ENCODE results near the gene GATA6. TPM values are rescaled to one million over a fixed set of nuclear protein-coding genes. Genes with fewer than 3 reads are reported as not detected.

Gene GATA6
- total and polyA plus RNA-seq, 10 of the 15 experiments (the other 5 are each of a cell fraction or from before 2014, with no cell fraction given) = 0.04 to 0.05 TPM; not detected in 8

DNA sequence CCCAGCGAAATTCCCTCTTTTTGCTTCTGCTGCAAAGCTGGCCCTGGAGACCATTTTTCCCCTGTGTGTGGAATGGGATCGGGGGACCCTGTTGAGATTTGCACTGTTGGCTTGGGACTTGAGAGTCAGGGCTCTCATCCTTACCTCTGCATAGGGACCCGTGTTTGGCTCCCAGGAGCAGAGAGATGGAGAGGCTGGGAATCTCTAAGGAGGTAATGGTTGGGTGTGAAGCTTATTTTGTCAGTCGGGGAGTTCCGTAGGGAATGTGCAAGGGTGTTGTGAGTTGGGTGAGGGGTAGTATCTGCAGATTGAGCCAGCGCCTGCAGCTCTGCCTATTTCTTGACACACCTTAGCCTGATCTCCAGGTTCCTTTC, 4.5 kb downstream of the GATA6 start:
- no peaks in the 10 kb centered on the region for H3K79me2 ChIP-seq (ENCODE audit: control insufficient read depth, insufficient read depth, low read length)
- ChIA-PET RAD21 (ENCODE audit: unreplicated experiment) (no interaction called here), SMC1A (ENCODE audit: uncharacterized antibody, unreplicated experiment) (no interaction called here), CTCF (no interaction called here), POLR2A (no interaction called here)
- no peak for FAIRE-seq
- intact Hi-C loops (cut with micrococcal nuclease; ENCODE audit: unreplicated experiment) = no loop called here
- in situ Hi-C loops (cut with MboI) = no loop called here
- H3K9ac ChIP-seq (ENCODE audit: control insufficient read depth, insufficient read depth, low read length) = no peak overlapping the region
- no peak for DNase-seq (ENCODE audit: low read depth, low spot score)
- no peak overlapping the region for H3K4me2 ChIP-seq (ENCODE audit: control insufficient read depth, insufficient read depth)
- no peaks in the 10 kb centered on the region for H3K4me1 ChIP-seq (ENCODE audit: control insufficient read depth, insufficient read depth, low read length)
- H3K36me3 ChIP-seq (ENCODE audit: control insufficient read depth in 2 of 2, insufficient read depth in 2 of 2, low read length in 1 of 2) = no peaks in the 10 kb centered on the region
- no peak for ATAC-seq
- H3K27ac ChIP-seq (ENCODE audit: control insufficient read depth, insufficient read depth) = no peak overlapping the region
- no TSS peak for BruUV-seq (replicated peaks)
- WGBS (ENCODE audit: insufficient coverage, insufficient replicate concordance, low lambda C conversion rate, missing lambda C conversion rate) = 38% methylated on average over 6 of the region's 6 CpGs
- H3K9me3 ChIP-seq (replicated peaks; ENCODE audit: control insufficient read depth, insufficient read depth, low read length) = no peaks in the 10 kb centered on the region
- peaks cover 10 to 11% of the 10 kb centered on the region in 2 experiments for H3K27me3 ChIP-seq (replicated peaks in 1 of 2; ENCODE audit: control insufficient read depth in 2 of 2, insufficient read depth in 2 of 2, low read length in 1 of 2)
- H2AFZ ChIP-seq (ENCODE audit: control insufficient read depth, low read depth, low read length) = no peak overlapping the region
- no peaks in the 10 kb centered on the region for H4K20me1 ChIP-seq (ENCODE audit: control insufficient read depth, insufficient read depth)
- H3K4me3 ChIP-seq = no peak overlapping the region
- TF ChIP-seq NBN (IDR thresholded peaks at IDR 0.05) (no peak), YBX1 (IDR thresholded peaks at IDR 0.05) (no peak), IRF3 (IDR thresholded peaks at IDR 0.05) (no peak), CBFB (IDR thresholded peaks at IDR 0.05; ENCODE audit: low read depth) (no peak), SIX5 (IDR thresholded peaks at IDR 0.05; ENCODE audit: low read depth, low read length, severe bottlenecking) (no peak), NFYB (IDR thresholded peaks at IDR 0.05; ENCODE audit: insufficient read depth, low read depth, low read length) (no peak), IRF5 (IDR thresholded peaks at IDR 0.05; ENCODE audit: borderline replicate concordance) (no peak), CTCF (IDR thresholded peaks at IDR 0.05 in 2 of 3, conservative IDR thresholded peaks at IDR 0.05 in 1 of 3; ENCODE audit: control insufficient read depth in 2 of 3, extremely low read depth in 1 of 3, insufficient read depth in 1 of 3, low read depth in 3 of 3, low read length in 3 of 3) (no peak), NR2C2 (IDR thresholded peaks at IDR 0.05; ENCODE audit: borderline replicate concordance, control insufficient read depth, insufficient read length, low read depth) (no peak), IKZF1 (conservative IDR thresholded peaks at IDR 0.05) (no peak), MEF2B (IDR thresholded peaks at IDR 0.05; ENCODE audit: partially characterized antibody, poor library complexity, severe bottlenecking) (no peak)
- TF ChIP-seq, protein P1, sequence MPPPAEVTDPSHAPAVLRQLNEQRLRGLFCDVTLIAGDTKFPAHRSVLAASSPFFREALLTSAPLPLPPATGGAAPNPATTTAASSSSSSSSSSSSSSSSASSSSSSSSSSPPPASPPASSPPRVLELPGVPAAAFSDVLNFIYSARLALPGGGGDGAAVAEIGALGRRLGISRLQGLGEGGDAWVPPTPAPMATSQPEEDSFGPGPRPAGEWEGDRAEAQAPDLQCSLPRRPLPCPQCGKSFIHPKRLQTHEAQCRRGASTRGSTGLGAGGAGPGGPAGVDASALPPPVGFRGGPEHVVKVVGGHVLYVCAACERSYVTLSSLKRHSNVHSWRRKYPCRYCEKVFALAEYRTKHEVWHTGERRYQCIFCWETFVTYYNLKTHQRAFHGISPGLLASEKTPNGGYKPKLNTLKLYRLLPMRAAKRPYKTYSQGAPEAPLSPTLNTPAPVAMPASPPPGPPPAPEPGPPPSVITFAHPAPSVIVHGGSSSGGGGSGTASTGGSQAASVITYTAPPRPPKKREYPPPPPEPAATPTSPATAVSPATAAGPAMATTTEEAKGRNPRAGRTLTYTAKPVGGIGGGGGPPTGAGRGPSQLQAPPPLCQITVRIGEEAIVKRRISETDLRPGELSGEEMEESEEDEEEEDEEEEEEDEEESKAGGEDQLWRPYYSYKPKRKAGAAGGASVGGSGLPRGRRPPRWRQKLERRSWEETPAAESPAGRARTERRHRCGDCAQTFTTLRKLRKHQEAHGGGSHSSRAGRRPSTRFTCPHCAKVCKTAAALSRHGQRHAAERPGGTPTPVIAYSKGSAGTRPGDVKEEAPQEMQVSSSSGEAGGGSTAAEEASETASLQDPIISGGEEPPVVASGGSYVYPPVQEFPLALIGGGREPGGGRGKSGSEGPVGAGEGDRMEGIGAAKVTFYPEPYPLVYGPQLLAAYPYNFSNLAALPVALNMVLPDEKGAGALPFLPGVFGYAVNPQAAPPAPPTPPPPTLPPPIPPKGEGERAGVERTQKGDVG (CRISPR knock-in tag; IDR thresholded peaks at IDR 0.05) = no peak
- TF ChIP-seq, protein P2, sequence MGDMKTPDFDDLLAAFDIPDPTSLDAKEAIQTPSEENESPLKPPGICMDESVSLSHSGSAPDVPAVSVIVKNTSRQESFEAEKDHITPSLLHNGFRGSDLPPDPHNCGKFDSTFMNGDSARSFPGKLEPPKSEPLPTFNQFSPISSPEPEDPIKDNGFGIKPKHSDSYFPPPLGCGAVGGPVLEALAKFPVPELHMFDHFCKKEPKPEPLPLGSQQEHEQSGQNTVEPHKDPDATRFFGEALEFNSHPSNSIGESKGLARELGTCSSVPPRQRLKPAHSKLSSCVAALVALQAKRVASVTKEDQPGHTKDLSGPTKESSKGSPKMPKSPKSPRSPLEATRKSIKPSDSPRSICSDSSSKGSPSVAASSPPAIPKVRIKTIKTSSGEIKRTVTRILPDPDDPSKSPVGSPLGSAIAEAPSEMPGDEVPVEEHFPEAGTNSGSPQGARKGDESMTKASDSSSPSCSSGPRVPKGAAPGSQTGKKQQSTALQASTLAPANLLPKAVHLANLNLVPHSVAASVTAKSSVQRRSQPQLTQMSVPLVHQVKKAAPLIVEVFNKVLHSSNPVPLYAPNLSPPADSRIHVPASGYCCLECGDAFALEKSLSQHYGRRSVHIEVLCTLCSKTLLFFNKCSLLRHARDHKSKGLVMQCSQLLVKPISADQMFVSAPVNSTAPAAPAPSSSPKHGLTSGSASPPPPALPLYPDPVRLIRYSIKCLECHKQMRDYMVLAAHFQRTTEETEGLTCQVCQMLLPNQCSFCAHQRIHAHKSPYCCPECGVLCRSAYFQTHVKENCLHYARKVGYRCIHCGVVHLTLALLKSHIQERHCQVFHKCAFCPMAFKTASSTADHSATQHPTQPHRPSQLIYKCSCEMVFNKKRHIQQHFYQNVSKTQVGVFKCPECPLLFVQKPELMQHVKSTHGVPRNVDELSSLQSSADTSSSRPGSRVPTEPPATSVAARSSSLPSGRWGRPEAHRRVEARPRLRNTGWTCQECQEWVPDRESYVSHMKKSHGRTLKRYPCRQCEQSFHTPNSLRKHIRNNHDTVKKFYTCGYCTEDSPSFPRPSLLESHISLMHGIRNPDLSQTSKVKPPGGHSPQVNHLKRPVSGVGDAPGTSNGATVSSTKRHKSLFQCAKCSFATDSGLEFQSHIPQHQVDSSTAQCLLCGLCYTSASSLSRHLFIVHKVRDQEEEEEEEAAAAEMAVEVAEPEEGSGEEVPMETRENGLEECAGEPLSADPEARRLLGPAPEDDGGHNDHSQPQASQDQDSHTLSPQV (IDR thresholded peaks at IDR 0.05) = no peak

Measured in GM12878 (cell line).